ENCODE measurements around the gene SARM1. TPM values are rescaled to one million over a fixed set of nuclear protein-coding genes. Genes with fewer than 3 reads are reported as not detected.
"Not testable (repeated sequence)": the region's sequence is repeated elsewhere in the genome, so short reads cannot be mapped to it uniquely, and the experiment has no call there.

The SARM1 gene
- total RNA-seq, 4 donors from 2014 or later, result 5.3 to 24.4 (median 17.2) TPM

GRCh38 chr17:28433721-28434120 is 62.2 kb downstream of the SARM1 start:
- Histone ChIP-seq H3K4me1 (no peaks in the 10 kb centered on the region), H3K36me3 (no peaks in the 10 kb centered on the region), H3K9me3 (no peaks in the 10 kb centered on the region), H3K27me3 (no peaks in the 10 kb centered on the region), H3K27ac (no peak overlapping the region), H3K4me3 (no peak overlapping the region)
- DNase-seq, result no peak
- TF ChIP-seq POLR2A (IDR thresholded peaks at IDR 0.05) (no peak), CTCF (IDR thresholded peaks at IDR 0.05) (no peak)
- intact Hi-C loops (cut with DNase I; ENCODE audit: low total_unique reads), result no loop called here

GRCh38 chr17:28434326-28434725 is 62.8 kb downstream of the SARM1 start:
- H3K27me3 ChIP-seq; H3K36me3 ChIP-seq; intact Hi-C loops (cut with DNase I; ENCODE audit: low total_unique reads); H3K4me3 ChIP-seq; DNase-seq; H3K27ac ChIP-seq; H3K9me3 ChIP-seq; H3K4me1 ChIP-seq: not testable (repeated sequence)

GRCh38 chr17:28443901-28444638 is 72.6 kb downstream of the SARM1 start:
- H3K27ac ChIP-seq, result no peak overlapping the region
- no peaks in the 10 kb centered on the region for H3K36me3 ChIP-seq
- no peak overlapping the region for H3K4me3 ChIP-seq
- H3K4me1 ChIP-seq, result no peaks in the 10 kb centered on the region
- no peak for DNase-seq
- no peaks in the 10 kb centered on the region for H3K9me3 ChIP-seq
- TF ChIP-seq POLR2A (IDR thresholded peaks at IDR 0.05), result no peak
- no peak for TF ChIP-seq CTCF (IDR thresholded peaks at IDR 0.05)
- intact Hi-C loops (cut with DNase I; ENCODE audit: low total_unique reads), result no loop called here
- H3K27me3 ChIP-seq, result no peaks in the 10 kb centered on the region

- Histone ChIP-seq H3K27me3 (no peaks in the 10 kb centered on the region), H3K4me1 (no peaks in the 10 kb centered on the region), H3K27ac (no peak overlapping the region), H3K36me3 (no peaks in the 10 kb centered on the region), H3K4me3 (no peak overlapping the region), H3K9me3 (no peaks in the 10 kb centered on the region)
- TF ChIP-seq CTCF (IDR thresholded peaks at IDR 0.05), result no peak
- TF ChIP-seq POLR2A (IDR thresholded peaks at IDR 0.05), result no peak
- no peak for DNase-seq
- intact Hi-C loops (cut with DNase I; ENCODE audit: low total_unique reads), result no loop called here
Measured at GRCh38 chr17:28446716-28447395, 75.4 kb downstream of the SARM1 start.

- no peak for TF ChIP-seq POLR2A (IDR thresholded peaks at IDR 0.05)
- no peak for TF ChIP-seq CTCF (IDR thresholded peaks at IDR 0.05)
- Histone ChIP-seq H3K9me3 (no peaks in the 10 kb centered on the region), H3K4me3 (no peak overlapping the region), H3K27ac (no peak overlapping the region), H3K36me3 (no peaks in the 10 kb centered on the region), H3K27me3 (no peaks in the 10 kb centered on the region), H3K4me1 (no peaks in the 10 kb centered on the region)
- intact Hi-C loops (cut with DNase I; ENCODE audit: low total_unique reads), result no loop called here
- DNase-seq, result no peak
Measured at GRCh38 chr17:28447396-28447760, 75.9 kb downstream of the SARM1 start.
